Stimulated activated CD4-positive, alpha-beta T cell treated with anti-CD3 and anti-CD28 coated beads, Interleukin-12 subunit alpha, Interleukin-12 subunit beta, amount 100 ng/mL, for 24 hours (primary cell): ENCODE results near the gene TBC1D1.

ENCODE experiments used
- DNase-seq, 2 experiments: peaks; one replicate each; pipeline ENCODE4 v3.0.0-alpha.2; 2020; ENCODE audit warnings: low read depth in 2 of 2

TBC1D1 gene

DNA sequence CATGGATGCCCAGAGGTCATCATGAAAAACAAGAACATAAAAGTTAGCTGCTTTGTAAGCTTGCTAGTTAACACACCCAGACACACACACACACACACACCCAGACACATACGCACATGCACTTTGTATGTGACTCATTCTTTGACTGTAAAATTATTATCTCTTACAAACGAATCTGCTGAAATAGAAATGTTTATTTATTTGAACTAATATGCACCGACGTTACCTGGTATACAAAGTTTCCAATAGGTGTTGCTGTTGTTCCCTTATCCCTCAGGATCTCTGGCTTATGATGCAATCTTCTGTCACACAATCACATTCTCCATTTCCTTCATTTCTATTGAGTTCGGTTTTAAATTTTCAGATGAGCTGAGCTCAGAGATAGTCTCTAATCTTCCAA, 278.6 kb downstream of the TBC1D1 start:
- DNase-seq = no peak

DNA sequence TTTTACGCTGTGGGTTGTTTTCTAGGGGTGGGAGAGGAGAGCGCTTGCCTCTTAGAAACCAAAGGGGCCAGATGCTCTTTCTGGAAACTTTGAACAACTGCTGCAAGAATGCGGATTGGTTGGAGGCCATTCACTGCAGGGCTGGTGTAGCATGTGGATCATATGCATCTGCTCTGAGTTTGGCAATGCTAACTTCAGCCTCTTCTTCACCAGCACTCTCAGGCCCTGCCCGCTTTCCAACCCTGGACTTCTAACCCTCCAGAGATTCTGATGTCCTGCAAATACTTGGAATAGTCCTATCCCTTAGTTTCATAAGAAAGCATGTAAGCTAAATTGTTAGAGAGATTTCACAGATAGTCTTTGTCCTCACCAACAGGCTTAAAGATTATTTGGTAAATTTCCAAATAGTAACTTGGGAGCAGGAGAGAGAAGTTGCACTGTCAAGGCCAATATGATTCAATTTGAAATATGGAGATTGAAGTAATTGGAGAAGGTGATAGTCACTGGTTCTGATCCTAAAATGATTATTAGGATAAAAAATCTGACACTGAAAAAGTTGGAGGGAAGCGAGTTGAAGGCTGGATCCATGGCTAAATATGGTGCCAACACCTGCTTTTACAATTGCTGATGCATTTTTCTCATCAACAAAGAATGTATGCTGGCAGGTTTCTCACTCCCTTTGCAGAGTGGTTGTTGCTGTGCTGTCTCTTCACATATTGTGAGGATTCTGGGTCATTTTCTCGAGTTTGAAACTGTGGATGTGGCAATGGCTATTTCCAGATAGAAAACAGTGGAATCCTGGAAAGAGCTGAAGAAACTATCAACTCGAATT, 279.7 kb downstream of the TBC1D1 start:
- no peak for DNase-seq

DNA sequence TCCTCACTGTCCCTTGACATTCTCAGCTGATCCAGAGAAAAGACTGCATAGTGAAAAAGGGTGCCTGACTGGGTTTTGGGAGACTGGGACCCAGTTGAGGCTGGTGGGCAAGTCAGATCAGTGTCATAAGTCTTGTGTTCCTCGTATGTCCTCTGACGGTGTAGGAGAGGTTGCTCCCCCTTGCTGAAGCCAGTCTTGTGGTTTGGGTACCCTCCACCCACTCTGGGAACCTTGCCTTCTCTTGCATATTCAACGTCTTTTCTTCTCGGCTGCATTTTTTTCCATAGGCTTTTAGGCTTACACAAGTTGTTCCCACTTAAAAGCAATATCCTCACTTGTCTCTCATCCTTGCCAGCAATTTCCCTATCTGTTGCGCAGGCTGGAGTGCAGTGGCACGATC, 281.2 kb downstream of the TBC1D1 start:
- DNase-seq = no peak

DNA sequence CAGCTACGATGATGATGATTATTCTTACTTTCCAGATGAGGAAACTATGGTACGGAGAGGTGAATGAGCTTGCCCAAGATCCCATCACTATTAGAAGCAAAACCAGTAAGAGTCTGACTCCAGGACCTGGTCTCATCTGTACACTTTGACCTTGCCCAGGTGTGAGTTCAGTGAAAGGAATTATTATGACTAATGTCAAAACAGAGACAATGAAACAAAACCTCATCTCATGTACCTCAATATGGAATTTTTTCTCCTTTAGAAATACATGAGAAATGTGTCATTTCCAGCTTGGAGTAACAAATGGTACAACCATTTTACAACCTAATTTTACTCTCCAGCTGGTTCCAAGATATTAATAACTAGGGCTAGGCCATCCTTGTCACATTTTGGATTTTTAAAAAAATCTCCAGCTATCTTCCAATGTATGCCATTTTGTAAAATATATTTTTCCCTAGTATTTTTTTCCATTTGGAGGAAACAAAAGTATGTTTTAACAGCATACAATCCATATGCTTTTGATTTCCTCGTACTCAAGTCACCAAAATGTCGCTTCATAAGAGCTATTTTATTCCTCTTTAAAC, 283.1 kb downstream of the TBC1D1 start:
- no peak for DNase-seq

DNA sequence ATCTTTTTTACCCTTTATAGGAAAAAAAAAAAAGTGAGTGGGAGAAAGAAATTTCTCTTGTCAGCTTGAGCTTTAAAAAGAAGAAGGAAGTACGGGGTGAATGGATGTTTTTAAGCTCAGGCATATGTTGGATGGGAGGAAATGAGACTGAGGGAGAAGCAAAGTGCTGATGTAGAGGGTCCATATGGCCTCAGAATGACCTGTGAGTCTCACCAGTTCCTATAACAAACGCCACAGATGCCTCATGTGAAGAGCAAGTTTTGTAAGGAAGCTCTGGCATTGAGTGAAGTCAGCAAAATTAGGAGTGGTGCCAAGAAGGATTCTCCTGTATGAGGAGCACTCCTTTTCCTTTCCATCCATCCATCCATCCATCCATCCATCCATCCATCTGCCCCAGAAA, 283.9 kb downstream of the TBC1D1 start:
- no peak for DNase-seq

DNA sequence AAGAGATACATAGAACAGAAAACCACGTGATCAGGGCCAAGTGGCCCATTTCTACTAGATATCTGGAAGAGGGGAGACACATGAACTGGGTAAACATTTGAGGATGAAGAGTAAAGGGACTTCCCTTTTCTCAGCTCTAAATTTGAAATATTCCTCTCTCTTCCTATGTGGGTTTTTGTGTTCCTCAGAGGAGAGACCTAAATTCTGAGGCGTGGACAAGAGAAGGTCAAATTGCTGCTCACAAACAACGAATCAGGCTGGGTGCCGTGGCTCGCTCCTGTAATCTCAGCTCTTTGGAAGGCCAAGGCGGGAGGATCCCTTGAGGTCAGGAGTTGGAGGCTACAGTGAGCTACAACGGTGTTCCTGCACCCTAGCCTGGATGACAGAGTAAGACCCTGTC, 285.3 kb downstream of the TBC1D1 start:
- DNase-seq = no peak

DNA sequence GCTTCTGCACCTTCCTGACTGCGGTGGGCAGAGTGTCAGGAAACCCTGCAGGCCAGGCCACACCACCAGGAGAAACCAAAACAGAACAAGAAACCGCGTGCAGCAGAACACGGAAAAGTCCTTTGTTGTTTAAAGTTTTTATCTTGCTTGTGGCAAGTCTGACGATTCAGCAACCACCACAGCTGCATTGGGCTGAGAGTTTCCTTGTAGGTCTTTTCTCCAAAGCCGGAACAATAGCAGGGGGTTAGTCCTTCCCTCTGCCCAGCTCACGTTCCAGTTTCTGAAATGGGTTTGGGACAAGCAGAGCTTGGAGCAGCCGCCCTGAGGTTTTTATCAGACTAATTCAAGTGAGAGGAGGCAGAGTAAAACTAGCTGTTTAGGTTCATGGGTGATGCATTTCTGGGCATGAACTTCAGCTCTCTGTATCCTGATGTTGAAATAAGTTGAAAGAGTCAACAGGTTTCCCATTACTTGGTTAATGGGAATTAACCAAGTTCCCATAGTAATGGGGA, 286.2 kb downstream of the TBC1D1 start:
- DNase-seq = peak; percentile 25 to 47

DNA sequence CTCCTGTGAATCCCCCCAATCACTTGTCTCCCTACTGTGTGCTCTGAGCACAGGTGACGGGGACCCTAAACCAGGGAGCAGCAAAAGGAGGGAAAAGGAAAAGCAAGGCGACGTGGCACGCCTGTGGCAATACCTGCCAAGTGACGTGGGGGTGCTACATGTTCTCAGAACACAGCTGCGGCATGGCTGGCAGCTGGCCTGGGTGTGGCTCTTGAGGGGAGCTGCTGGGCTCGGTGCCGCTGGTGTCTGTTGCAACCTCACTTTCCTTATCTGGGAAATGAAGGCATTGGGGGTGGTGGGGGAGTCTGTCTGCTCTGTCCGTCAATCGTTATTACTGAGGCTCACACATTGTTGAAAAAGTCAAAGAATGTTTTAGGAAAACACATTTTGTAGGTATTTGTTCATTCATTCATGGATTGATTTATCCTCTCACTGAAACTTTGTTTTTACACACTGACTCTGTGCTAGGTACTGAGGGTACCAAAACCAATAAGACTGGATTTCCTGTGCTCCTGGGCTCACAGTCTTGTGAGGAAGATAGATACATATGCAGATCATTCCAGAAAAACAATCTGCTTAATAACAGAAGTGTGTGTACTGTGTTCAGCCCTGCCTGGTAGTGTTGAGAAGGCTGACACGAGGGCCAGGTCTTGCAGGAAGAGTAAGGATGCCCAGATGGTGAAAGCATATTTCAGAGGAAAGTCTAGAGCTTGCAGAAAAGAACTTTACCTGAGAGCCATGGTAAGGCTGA, 286.9 kb downstream of the TBC1D1 start:
- no peak for DNase-seq

DNA sequence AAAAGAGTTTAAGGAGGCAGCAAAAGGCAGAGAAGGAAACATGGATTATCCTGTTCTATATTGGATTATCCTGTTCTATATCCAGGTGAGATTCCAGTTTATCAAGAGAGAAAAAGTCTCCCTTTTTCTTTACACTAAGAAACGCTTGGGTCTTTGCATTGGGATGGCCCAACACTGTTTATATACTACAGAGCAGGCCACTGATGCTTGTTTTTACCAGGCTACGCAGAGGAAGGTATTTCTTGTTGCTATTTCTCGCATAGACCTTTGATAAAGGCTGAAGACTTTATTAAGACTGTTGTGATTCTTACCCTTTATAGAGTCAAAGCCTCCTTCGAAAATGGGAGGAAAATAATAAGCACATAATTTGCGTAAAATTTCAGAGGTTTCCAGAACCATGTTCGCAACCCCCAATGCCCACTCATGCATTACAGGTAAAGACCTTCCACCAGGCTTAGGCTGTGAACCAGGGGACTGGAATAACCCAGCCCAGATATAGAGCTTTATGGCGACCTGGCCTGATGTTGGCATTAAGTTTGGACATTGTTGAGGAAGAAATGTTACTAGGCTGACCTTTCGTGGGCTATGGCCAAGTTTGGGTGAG, 287.6 kb downstream of the TBC1D1 start:
- DNase-seq = no peak

DNA sequence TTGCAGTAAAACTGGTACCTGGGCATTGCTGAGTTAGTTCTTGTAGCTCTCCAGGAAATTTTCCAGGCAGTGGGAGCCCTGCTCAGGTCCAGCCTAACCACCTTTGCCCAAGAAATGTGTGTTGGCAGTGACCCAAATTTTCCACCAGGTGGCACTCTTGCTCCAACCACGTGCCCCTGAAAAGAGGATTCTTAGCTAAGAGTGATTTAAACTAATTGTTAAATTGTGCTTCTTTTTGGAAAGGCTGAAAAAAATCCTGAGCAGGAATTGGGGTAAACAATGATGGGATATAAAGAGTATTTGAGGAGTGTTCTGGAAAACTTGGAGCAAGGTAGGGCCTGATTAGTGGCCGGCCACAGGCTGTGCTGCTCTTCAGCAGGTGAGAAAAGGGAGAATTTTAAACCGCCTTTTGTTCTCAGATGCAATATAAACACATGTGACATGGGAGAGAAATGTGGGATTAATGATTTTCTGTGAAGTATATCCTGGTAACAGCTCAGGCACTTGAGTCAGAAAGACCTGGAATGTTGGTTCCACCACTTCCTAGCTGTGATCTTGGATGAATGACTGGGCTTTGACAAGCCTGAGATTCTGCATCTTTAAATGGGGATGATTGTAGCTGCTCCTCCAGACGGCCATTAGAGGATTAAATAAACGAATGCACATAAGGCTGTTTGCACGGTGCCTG, 288.9 kb downstream of the TBC1D1 start:
- peak; percentile 62 to 67 for DNase-seq

DNA sequence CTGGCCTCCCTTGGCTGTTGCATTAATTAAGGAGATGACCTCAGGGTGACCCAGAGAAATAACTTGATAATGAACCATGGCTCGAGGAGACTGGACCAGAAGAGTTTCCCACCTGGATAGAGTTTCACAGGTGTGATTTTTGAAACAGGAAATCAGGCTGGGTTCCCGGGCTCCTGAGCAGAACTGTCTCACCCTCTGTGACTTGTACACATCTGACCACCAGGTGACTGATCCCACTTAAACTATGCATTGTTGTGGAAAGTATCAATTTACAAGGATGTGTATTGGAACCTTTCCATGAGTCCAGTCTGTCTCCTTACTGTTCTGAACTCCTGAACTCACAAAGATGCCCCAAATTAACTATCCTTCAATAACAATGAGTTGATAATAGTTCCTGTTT, 289.6 kb downstream of the TBC1D1 start:
- no peak for DNase-seq

DNA sequence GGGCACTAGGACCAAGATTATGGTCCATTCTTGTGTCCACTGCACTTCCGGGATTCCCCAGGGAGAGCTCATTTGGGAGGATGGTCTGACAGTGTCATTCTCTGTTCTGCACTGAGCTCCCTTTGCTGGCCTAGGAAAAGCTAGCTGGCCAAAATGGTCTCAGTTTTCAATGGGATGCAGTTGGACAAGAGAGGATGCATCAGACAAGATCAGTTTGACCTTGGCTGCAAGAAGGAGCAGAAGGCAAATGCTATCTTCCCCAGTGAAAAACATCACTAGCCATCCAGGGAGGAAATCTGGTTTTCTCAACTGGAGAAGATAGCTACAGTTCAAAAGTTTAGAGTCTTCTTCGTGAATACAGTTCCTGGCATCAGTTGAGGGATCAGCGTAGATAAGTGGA, 290.4 kb downstream of the TBC1D1 start:
- no peak for DNase-seq

DNA sequence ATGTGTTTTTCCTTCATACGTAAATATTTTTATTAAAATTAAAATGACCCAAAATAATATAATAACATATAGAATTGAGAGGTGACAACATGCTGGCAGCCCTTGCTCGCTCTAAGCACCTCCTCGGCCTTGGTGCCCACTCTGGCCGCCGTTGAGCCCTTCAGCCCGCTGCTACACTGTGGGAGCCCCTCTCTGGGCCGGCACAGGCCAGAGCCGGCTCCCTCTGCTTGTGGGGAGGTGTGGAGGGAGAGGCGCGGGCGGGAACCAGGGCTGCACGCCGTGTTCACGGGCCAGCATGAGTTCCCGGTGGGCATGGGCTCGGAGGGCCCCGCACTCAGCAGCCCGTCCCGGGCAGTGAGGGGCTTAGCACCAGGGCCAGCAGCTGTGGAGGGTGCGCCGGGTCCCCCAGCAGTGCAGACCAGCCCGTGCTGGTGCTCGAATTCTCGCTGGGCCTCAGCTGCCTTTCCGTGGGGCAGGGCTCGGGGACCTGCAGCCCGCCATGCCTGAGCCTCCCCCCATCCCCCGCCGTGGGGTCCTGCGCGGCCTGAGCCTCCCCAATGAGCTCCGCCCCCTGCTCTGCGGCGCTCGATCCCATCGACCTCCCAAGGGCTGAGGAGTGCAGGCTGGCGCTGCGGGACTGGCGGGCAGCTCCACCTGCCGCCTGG, 291.6 kb downstream of the TBC1D1 start:
- no peak for DNase-seq

DNA sequence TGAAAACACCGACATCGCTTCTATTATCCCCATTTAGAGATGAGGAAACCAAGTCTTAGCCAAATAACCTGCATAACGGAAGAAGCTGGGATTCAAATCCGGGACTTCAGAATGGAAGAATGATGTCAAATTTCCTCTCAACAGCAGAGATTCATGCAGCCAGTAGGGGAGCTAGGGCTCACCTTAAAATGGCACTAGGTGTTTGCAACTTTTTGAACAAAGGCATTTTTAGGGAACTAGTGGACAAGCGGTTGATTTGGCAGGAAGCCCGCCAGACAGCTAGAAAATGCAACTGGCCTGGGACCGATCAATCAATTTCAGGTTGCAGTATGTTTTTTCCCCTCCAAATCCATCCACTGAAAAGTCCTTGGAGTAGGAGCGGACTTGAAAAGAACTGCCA, 293.5 kb downstream of the TBC1D1 start:
- DNase-seq = no peak

DNA sequence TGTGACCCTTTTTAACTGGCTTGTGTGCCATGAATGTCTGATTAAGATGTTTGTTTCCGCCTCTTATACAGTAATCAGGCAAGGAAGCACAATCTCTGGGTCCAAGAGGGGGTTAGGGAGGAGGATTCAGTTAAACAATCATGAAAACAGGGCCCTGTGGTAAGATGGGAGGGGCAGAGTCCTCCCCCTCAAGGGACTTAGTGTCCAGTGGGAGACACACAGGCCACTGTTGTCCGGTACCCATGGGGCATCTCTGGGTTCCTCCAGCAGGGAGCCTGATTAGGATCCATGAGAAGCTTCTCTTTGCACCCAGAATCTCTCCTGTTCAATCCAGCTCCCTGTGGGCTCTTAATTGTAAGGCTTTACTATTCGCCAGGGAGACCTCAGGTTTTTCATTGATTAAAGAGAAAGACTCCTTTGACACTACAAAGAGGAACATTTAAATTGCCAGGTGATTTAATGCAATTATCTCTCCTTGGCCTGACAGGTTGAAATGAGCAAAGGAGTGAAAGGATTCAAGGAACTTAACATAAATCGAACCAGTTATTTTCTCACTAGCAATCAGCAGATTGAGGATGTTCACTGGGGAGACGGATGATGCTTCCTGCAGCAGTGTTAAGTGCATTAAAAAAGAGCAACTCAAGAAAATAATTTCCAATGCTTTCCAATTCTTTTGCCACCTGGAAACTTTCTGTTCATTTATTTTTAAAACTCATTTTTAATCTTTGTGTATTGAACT, 294.7 kb downstream of the TBC1D1 start:
- DNase-seq = no peak

DNA sequence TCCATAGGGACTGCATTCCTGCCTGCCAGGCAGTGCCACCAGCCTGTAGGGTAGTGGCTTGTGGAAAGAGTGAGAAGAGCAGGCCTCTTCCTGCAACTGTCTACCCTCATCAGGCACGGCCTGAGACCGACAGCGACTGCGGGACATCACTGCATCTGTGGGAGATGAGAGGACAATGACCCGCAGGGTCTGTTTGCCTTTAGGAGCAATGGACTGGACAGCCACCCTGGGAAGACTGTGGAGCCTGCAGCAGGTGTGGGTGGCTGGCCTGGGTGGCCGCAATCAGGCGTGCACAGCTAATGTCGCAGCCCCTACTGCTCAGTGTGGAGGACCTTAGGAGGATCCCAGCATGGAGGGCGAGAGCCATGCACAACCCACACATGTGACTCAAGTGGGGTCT, 297.3 kb downstream of the TBC1D1 start:
- DNase-seq = no peak

DNA sequence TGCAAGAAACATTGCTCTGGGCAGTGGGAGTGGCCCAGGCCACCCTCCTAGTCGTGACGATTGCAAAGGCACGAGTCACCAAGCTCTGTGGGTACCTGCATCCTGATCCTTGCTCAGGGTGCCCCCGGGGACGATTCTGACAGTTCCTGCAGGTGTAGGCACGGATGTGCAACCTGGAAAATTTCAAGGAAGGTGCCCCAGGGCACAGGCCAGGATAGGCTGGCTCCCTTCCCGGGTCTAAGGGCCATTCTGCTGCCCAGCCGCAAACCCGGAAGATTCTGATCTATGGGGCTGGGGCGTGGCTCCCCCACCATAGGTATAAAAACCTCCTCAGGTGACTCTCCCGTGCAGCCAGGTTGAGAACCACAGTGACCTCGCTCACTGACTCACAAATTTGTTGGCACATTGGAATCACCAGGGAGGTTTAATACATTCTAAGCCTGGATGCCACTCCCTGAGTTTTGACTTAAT, 297.8 kb downstream of the TBC1D1 start:
- no peak for DNase-seq
